Measurements from ENCODE around the gene MKI67.

GRCh38 chr10:128143531-128143930 is 17.3 kb upstream of the MKI67 start:
- TF ChIP-seq CTCF (IDR thresholded peaks at IDR 0.05; ENCODE audit: low read depth, low read length, poor library complexity, severe bottlenecking), result no peak
- TF ChIP-seq EZH2phosphoT487 (IDR thresholded peaks at IDR 0.05; ENCODE audit: borderline replicate concordance, low read length), result no peak

Data from DOHH2 (cell line).